ENCODE results near the gene KIF5A.

Gene KIF5A

DNA sequence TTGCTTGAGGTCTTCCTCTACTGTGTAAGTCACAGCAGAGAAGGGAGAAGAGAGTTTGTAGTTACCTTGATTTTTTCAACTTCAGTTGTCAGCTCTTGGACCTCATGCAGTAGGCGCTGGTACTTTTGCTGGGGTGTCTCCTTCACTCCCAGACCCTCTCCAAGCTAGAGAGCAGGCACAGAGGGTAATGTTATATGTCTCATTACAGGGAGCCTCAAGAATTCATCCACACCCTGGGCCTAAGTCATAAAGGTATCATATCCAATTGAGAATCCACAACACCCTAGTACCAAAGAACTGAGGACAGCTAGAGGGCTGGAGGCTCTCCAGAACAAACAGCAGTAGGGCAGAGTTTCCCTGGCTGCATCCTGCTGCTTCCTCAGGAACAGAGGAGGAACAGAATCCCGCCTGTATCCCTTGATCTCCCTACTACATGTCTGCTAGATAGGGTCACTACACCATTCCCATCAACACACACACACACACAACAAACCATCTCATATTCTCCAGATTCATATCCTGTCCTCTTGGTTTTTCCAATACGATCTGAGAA, 14.8 kb upstream of the KIF5A start:
- no peak overlapping the region for H3K4me3 ChIP-seq (ENCODE audit: low read depth, low read length)
- no peak for TF ChIP-seq CTCF (IDR thresholded peaks at IDR 0.05; ENCODE audit: low read depth, low read length)
- no peak for TF ChIP-seq POLR2A (IDR thresholded peaks at IDR 0.05; ENCODE audit: extremely low read depth, insufficient read length)
- no peak for TF ChIP-seq MYC (IDR thresholded peaks at IDR 0.05; ENCODE audit: low read depth, low read length)
- TF ChIP-seq, protein P1, sequence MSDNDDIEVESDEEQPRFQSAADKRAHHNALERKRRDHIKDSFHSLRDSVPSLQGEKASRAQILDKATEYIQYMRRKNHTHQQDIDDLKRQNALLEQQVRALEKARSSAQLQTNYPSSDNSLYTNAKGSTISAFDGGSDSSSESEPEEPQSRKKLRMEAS (IDR thresholded peaks at IDR 0.05; ENCODE audit: low read depth, low read length), result no peak
- no peak for DNase-seq (ENCODE audit: low read depth)

DNA sequence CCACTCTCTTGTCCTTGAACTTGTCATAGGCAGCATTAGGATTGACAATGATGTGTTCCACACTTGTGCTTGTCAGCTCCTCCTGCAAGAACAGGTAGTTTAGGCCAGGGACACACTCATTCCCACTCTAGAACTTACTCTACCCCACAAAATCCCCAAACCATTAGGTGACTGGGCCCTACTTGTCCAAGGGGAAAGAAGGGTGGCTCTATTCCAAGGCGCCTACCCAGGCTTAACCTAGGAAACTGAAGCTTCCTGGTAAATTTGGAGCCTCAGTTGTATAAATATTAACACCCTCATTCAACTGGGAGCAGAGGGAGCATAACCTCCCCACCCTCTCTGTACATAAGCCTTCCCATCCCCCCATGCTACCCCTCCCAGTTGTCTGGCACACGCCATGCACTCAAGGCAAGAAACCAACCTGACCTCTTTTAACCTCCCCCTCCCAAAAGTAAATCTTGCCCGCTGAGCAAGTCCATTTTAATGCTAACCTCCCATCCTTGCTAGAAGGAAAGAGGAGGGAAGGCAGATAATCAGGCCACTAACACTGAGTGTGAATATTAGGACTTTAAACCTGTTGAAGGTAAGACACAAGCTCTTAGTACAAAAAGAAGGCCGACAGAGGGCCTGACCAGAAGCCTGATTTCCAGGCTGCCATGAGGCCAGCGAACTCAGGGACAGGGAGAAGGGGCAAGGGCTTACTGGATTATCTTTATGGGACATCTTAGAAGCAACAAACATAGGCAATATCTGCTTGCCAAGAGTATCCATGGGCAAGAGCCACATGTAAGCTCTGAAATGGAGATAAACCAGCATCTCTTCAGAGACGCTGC, 13.9 kb upstream of the KIF5A start:
- TF ChIP-seq POLR2A (IDR thresholded peaks at IDR 0.05; ENCODE audit: extremely low read depth, insufficient read length) (no peak), CTCF (IDR thresholded peaks at IDR 0.05; ENCODE audit: low read depth, low read length) (no peak), MYC (IDR thresholded peaks at IDR 0.05; ENCODE audit: low read depth, low read length) (no peak)
- TF ChIP-seq, protein P1 (IDR thresholded peaks at IDR 0.05; ENCODE audit: low read depth, low read length), result no peak
- no peak for DNase-seq (ENCODE audit: low read depth)
- H3K4me3 ChIP-seq (ENCODE audit: low read depth, low read length), result no peak overlapping the region

- no peak for TF ChIP-seq MYC (IDR thresholded peaks at IDR 0.05; ENCODE audit: low read depth, low read length)
- TF ChIP-seq CTCF (IDR thresholded peaks at IDR 0.05; ENCODE audit: low read depth, low read length), result no peak
- TF ChIP-seq, protein P1 (IDR thresholded peaks at IDR 0.05; ENCODE audit: low read depth, low read length), result no peak
- TF ChIP-seq POLR2A (IDR thresholded peaks at IDR 0.05; ENCODE audit: extremely low read depth, insufficient read length), result no peak
- no peak overlapping the region for H3K4me3 ChIP-seq (ENCODE audit: low read depth, low read length)
- DNase-seq (ENCODE audit: low read depth), result no peak
Measured at GRCh38 chr12:57536597-57536942, 13.3 kb upstream of the KIF5A start.

DNA sequence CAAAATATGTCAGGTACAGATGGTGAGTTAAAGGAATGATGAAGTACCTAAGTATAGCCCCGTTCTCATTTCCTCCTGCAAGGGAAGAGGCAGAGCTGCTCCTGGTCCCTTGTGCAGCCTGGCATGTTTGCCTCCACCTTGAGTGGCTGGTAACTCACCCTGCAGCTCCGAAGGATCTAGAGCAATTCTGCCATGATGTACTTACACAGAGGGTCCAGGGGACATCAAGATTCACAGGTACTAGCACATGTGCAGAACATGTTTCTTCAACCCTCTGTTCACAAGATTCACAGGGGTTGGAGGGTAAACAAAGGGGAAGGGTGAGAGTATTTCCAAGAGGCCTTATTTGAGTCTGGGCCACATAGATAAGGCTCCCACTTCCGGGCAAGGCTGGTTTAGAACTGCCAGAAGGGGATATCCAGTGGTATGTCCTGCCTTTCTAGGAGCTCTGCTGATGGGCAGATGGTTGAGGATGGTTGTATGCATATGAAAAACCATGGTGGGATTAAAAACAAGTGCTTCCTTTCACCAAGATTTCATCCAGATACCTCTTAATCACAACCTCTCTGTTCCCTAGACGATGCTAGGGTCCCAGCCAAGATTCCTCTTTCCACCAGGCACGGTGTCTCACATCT, 10.6 kb upstream of the KIF5A start:
- H3K4me3 ChIP-seq (ENCODE audit: low read depth, low read length), result no peak overlapping the region
- TF ChIP-seq MYC (IDR thresholded peaks at IDR 0.05; ENCODE audit: low read depth, low read length), result no peak
- no peak for DNase-seq (ENCODE audit: low read depth)

DNA sequence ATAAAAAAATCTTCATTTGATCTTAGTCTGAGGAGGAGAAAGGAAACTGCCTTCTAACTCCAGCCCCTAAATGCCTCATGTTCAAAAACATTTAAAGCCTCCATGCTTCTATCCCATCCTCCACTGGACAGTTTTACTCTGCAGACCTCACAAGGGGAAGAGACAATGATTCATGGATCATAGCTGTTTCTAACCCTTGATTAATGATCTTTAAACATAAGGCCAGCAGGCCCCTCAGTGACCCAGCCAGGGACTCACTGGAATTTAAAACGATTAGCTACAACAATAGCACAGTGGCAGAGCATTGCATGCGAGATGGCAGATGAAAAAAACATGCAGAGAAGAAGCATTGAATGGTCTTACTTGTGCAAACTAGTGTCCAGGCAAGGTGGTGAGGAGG, 8.8 kb upstream of the KIF5A start:
- no peak for DNase-seq (ENCODE audit: low read depth)
- TF ChIP-seq, protein P1 (IDR thresholded peaks at IDR 0.05; ENCODE audit: low read depth, low read length), result no peak
- TF ChIP-seq CTCF (IDR thresholded peaks at IDR 0.05; ENCODE audit: low read depth, low read length) (no peak), MYC (IDR thresholded peaks at IDR 0.05; ENCODE audit: low read depth, low read length) (no peak), POLR2A (IDR thresholded peaks at IDR 0.05; ENCODE audit: extremely low read depth, insufficient read length) (no peak)
- H3K4me3 ChIP-seq (ENCODE audit: low read depth, low read length), result no peak overlapping the region

GRCh38 chr12:57541717-57542116, 8.1 kb upstream of the KIF5A start:
- DNase-seq (ENCODE audit: low read depth), result no peak
- H3K4me3 ChIP-seq (ENCODE audit: low read depth, low read length), result no peak overlapping the region
- TF ChIP-seq, protein P1 (IDR thresholded peaks at IDR 0.05; ENCODE audit: low read depth, low read length), result no peak
- TF ChIP-seq CTCF (IDR thresholded peaks at IDR 0.05; ENCODE audit: low read depth, low read length) (no peak), POLR2A (IDR thresholded peaks at IDR 0.05; ENCODE audit: extremely low read depth, insufficient read length) (no peak), MYC (IDR thresholded peaks at IDR 0.05; ENCODE audit: low read depth, low read length) (no peak)
